ENCODE results near the gene ZNF362.

Gene ZNF362

DNA sequence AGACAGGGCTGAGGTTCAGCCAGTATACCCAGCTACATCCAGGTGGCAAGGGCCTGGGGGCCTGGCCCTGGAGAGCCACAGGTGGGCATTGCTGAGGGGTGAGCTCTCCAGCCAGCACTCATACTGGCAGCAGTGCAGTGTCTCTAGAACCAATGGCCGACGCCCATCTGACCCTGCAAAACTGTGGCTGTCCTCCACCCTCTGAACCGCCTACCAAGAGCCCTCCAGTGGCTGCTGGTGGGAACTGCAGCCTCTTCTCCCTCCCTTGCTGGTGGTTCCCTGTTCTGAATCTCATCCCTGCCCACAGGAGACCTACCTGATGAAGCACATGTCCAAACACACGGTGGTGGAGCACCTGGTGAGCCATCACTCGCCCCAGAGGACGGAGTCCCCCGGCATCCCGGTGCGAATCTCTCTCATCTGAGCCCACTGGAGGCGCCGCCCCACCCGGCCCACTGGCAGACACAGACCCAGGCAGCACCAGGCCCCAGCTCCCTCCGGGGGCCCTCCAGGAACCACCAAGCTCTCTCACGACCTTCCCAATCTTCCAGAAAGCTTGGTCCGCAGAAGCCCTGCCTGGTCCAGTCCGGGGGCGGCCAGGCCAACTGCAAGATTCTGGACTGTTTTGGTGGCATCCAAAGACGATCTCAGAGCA is 42.5 kb downstream of the ZNF362 start:
- H3K9ac ChIP-seq (ENCODE audit: insufficient read length, low read depth), result no peak overlapping the region
- TF ChIP-seq ZNF274 (IDR thresholded peaks at IDR 0.05; ENCODE audit: low read depth, low read length) (no peak), SUZ12 (IDR thresholded peaks at IDR 0.05; ENCODE audit: extremely low read depth, insufficient read depth, insufficient read length) (no peak), YY1 (IDR thresholded peaks at IDR 0.05; ENCODE audit: insufficient read depth, insufficient read length) (no peak)
- H3K27me3 ChIP-seq (ENCODE audit: insufficient read depth, insufficient read length), result no peaks in the 10 kb centered on the region
- peaks cover 58% of the 10 kb centered on the region for H3K36me3 ChIP-seq (ENCODE audit: insufficient read depth, insufficient read length, low read length)
- H3K9me3 ChIP-seq (ENCODE audit: insufficient read depth, low read length), result no peaks in the 10 kb centered on the region
- DNase-seq (ENCODE audit: low read depth, low spot score), result peak; percentile 72
- H3K4me3 ChIP-seq (ENCODE audit: insufficient read length, low read depth), result no peak overlapping the region
- peaks cover 12% of the 10 kb centered on the region for H3K4me1 ChIP-seq (ENCODE audit: insufficient read depth, insufficient read length)

DNA sequence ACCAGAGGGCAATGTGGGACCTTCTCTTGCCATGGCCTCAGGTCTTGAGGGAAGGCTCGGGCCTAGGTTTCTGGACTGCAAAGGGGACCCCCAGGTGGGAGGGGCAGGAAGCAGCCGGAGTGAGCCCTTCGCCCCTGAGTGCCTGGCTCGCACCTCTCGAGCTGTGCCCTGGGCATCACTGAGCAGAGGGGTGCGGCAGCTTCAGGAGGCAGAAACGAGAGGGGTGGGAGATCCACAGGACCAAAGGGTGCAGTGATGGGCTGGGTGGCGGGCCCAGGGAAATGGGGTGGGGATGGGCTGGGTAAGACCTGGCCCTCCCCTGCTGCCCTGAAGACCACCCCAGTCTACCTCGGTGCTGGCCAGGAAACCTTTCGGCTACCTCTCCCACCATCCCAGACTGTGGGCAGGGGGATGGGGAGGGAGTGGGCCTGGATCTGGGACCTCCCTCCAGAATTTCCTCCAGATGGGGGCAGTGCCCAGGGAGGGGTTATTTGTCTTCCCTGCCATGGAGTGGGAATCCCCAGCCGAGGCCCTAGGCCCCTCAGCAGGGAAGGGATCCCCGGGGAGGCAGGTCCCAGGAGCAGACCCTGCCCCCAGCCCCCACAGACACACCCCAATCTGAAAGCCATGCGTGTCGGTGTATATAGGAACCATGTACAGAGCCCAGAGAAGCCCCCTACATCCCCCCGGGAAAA is 43.3 kb downstream of the ZNF362 start:
- peaks cover 12% of the 10 kb centered on the region for H3K4me1 ChIP-seq (ENCODE audit: insufficient read depth, insufficient read length)
- H3K9me3 ChIP-seq (ENCODE audit: insufficient read depth, low read length), result no peaks in the 10 kb centered on the region
- peaks cover 49% of the 10 kb centered on the region for H3K36me3 ChIP-seq (ENCODE audit: insufficient read depth, insufficient read length, low read length)
- H3K27me3 ChIP-seq (ENCODE audit: insufficient read depth, insufficient read length), result no peaks in the 10 kb centered on the region
- H3K4me3 ChIP-seq (ENCODE audit: insufficient read length, low read depth), result no peak overlapping the region
- no peak for TF ChIP-seq YY1 (IDR thresholded peaks at IDR 0.05; ENCODE audit: insufficient read depth, insufficient read length)
- TF ChIP-seq SUZ12 (IDR thresholded peaks at IDR 0.05; ENCODE audit: extremely low read depth, insufficient read depth, insufficient read length), result no peak
- TF ChIP-seq ZNF274 (IDR thresholded peaks at IDR 0.05; ENCODE audit: low read depth, low read length), result no peak
- DNase-seq (ENCODE audit: low read depth, low spot score), result no peak
- no peak overlapping the region for H3K9ac ChIP-seq (ENCODE audit: insufficient read length, low read depth)

DNA sequence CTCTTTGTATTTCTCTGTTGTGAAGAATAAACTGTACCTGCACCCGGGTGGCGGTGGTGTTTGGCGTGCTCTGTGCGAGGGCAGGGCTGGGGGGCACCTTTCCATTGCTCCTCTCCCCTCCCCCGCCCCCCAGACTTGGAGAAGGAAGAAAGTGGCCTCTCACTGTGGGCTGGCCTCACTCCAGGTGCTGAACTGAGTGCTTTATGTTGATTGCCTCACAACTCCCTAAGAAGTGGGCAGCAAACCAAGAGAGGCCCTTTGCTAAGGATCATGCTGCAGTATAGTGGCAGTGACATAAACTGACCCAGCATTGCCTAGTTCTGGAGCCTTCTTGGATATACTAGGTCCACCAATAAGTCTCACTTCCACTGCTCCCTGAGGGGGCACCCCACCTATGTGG is 44.4 kb downstream of the ZNF362 start:
- peaks cover 8% of the 10 kb centered on the region for H3K4me1 ChIP-seq (ENCODE audit: insufficient read depth, insufficient read length)
- H3K9ac ChIP-seq (ENCODE audit: insufficient read length, low read depth), result no peak overlapping the region
- H3K9me3 ChIP-seq (ENCODE audit: insufficient read depth, low read length), result no peaks in the 10 kb centered on the region
- TF ChIP-seq SUZ12 (IDR thresholded peaks at IDR 0.05; ENCODE audit: extremely low read depth, insufficient read depth, insufficient read length) (no peak), YY1 (IDR thresholded peaks at IDR 0.05; ENCODE audit: insufficient read depth, insufficient read length) (no peak), ZNF274 (IDR thresholded peaks at IDR 0.05; ENCODE audit: low read depth, low read length) (no peak)
- no peak for DNase-seq (ENCODE audit: low read depth, low spot score)
- H3K4me3 ChIP-seq (ENCODE audit: insufficient read length, low read depth), result no peak overlapping the region
- peaks cover 41% of the 10 kb centered on the region for H3K36me3 ChIP-seq (ENCODE audit: insufficient read depth, insufficient read length, low read length)
- H3K27me3 ChIP-seq (ENCODE audit: insufficient read depth, insufficient read length), result no peaks in the 10 kb centered on the region

DNA sequence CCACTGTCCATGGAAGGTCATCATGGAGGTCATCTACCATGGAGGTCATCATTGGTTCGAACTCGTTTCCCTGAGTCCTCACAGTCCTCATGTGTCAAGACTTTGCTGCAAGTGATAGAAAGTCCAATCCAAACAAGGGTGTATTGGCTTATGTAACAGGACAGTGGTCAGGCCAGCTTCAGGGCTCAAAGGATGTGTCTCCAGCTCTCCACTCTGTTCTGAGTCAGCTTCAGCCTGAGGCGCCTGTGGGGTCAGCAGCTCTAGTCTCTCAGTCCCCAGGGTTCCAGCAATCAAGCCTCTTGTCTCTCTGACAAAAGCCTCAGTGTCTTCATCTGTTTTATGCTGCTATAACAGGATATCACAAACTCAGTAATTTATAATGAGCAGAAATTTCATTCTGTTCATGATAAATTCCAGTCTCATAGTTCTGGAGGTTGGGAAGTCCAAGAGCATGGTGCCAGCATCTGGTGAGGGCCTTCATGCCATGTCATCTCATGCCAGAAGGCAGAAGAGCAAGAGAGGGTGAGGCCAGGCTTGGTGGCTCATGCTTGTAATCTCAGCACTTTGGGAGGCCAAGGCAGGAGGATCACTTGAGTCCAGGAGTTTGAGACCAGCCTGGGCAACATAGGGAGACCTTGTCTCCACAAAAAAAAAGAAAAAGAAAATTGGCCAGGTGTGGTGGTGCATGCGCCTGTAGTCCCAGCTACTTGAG is 45.1 kb downstream of the ZNF362 start:
- TF ChIP-seq YY1 (IDR thresholded peaks at IDR 0.05; ENCODE audit: insufficient read depth, insufficient read length), result no peak
- TF ChIP-seq SUZ12 (IDR thresholded peaks at IDR 0.05; ENCODE audit: extremely low read depth, insufficient read depth, insufficient read length), result no peak
- TF ChIP-seq ZNF274 (IDR thresholded peaks at IDR 0.05; ENCODE audit: low read depth, low read length), result no peak
- H3K27me3 ChIP-seq (ENCODE audit: insufficient read depth, insufficient read length), result peaks cover 5% of the 10 kb centered on the region
- H3K4me3 ChIP-seq (ENCODE audit: insufficient read length, low read depth), result no peak overlapping the region
- no peak for DNase-seq (ENCODE audit: low read depth, low spot score)
- peaks cover 12% of the 10 kb centered on the region for H3K4me1 ChIP-seq (ENCODE audit: insufficient read depth, insufficient read length)
- H3K9ac ChIP-seq (ENCODE audit: insufficient read length, low read depth), result no peak overlapping the region
- H3K9me3 ChIP-seq (ENCODE audit: insufficient read depth, low read length), result no peaks in the 10 kb centered on the region
- peaks cover 33% of the 10 kb centered on the region for H3K36me3 ChIP-seq (ENCODE audit: insufficient read depth, insufficient read length, low read length)

DNA sequence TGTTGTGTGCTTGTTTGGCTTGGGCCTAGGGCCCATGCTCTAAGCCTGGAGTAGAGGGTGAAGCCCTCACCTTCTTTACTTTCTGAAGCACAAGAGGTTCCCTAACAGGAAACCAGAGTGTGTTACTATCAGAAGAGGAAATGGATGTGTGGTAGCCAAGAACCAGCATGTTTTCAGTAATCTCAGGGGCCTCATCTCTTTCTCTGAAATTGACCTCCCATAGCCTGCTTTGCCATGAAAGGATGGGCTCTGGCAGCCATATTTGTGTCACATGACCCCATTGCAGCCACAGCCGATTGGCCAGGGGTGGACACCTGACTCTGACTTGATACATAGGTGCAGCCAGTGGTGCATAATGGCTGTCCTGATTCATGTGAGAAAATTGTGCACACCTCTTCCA is 46.0 kb downstream of the ZNF362 start:
- peaks cover 16% of the 10 kb centered on the region for H3K4me1 ChIP-seq (ENCODE audit: insufficient read depth, insufficient read length)
- H3K4me3 ChIP-seq (ENCODE audit: insufficient read length, low read depth), result no peak overlapping the region
- no peak for DNase-seq (ENCODE audit: low read depth, low spot score)
- H3K27me3 ChIP-seq (ENCODE audit: insufficient read depth, insufficient read length), result peaks cover 12% of the 10 kb centered on the region
- H3K9ac ChIP-seq (ENCODE audit: insufficient read length, low read depth), result no peak overlapping the region
- TF ChIP-seq SUZ12 (IDR thresholded peaks at IDR 0.05; ENCODE audit: extremely low read depth, insufficient read depth, insufficient read length), result no peak
- TF ChIP-seq YY1 (IDR thresholded peaks at IDR 0.05; ENCODE audit: insufficient read depth, insufficient read length), result no peak
- no peak for TF ChIP-seq ZNF274 (IDR thresholded peaks at IDR 0.05; ENCODE audit: low read depth, low read length)
- peaks cover 26% of the 10 kb centered on the region for H3K36me3 ChIP-seq (ENCODE audit: insufficient read depth, insufficient read length, low read length)
- no peaks in the 10 kb centered on the region for H3K9me3 ChIP-seq (ENCODE audit: insufficient read depth, low read length)

DNA sequence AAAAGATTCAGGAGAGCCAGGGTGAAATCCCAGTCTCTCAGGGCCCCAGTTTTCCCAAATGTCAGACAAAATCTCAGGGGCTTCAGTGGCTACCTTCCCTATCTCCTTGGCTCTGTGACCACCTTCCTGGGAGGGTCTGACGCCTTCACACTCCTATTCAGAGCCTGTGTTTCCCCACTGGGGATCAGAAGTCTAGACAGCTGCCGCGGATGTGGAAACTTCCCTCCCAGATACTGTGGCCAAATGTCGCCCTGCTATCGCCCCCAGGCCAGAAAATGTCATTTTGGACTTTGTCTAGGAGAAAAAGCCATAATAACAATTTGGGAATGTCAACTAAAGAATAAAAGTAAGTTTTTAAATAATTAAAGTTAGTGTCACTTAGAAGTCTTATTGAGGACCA is 48.7 kb downstream of the ZNF362 start:
- no peak for TF ChIP-seq SUZ12 (IDR thresholded peaks at IDR 0.05; ENCODE audit: extremely low read depth, insufficient read depth, insufficient read length)
- TF ChIP-seq YY1 (IDR thresholded peaks at IDR 0.05; ENCODE audit: insufficient read depth, insufficient read length), result no peak
- no peak for TF ChIP-seq ZNF274 (IDR thresholded peaks at IDR 0.05; ENCODE audit: low read depth, low read length)
- peaks cover 2% of the 10 kb centered on the region for H3K36me3 ChIP-seq (ENCODE audit: insufficient read depth, insufficient read length, low read length)
- H3K9me3 ChIP-seq (ENCODE audit: insufficient read depth, low read length), result peaks cover 5% of the 10 kb centered on the region; the same call in 1 of the 2 replicates
- peaks cover 12% of the 10 kb centered on the region for H3K4me1 ChIP-seq (ENCODE audit: insufficient read depth, insufficient read length)
- no peak overlapping the region for H3K9ac ChIP-seq (ENCODE audit: insufficient read length, low read depth)
- DNase-seq (ENCODE audit: low read depth, low spot score), result no peak
- no peak overlapping the region for H3K4me3 ChIP-seq (ENCODE audit: insufficient read length, low read depth)
- H3K27me3 ChIP-seq (ENCODE audit: insufficient read depth, insufficient read length), result peaks cover 12% of the 10 kb centered on the region

All from NT2/D1 (cell line).